Trophoblast cell (in vitro differentiated cells and primary cell): ENCODE measurements around the gene TMEM191C.
"Not testable (repeated sequence)": the region's sequence is repeated elsewhere in the genome, so short reads cannot be mapped to it uniquely, and the experiment has no call there.

Experiments
- DNase-seq, 2 donors: peaks; one replicate each; pipeline ENCODE4 v3.0.0-alpha.2; 2016
- H2AFZ ChIP-seq: 2 replicates; pipeline ENCODE4 v1.6.1; 2013; ENCODE audit warnings: low read length, moderate library complexity, mild to moderate bottlenecking; ENCODE audit not compliant: insufficient read depth, poor library complexity
- H2AK5ac ChIP-seq: 2 replicates; pipeline ENCODE4 v1.6.1; 2013; ENCODE audit warnings: mild to moderate bottlenecking, low read length
- H2BK120ac ChIP-seq: 2 replicates; pipeline ENCODE4 v1.6.1; 2013; ENCODE audit warnings: low read length, mild to moderate bottlenecking, moderate library complexity; ENCODE audit not compliant: insufficient read depth, poor library complexity
- H2BK12ac ChIP-seq: 2 replicates; pipeline ENCODE4 v1.6.1; 2013; ENCODE audit warnings: mild to moderate bottlenecking, low read length, moderate library complexity
- H2BK5ac ChIP-seq: 2 replicates; pipeline ENCODE4 v1.6.1; 2013; ENCODE audit warnings: low read length, low read depth, moderate library complexity, mild to moderate bottlenecking; ENCODE audit not compliant: poor library complexity
- H3K14ac ChIP-seq: 2 replicates; pipeline ENCODE4 v1.6.1; 2013; ENCODE audit warnings: mild to moderate bottlenecking, low read length
- H3K18ac ChIP-seq: 2 replicates; pipeline ENCODE4 v1.6.1; 2013; ENCODE audit warnings: mild to moderate bottlenecking, low read length
- H3K23ac ChIP-seq: 2 replicates; pipeline ENCODE4 v1.6.1; 2013; ENCODE audit warnings: low read length
- H3K27ac ChIP-seq: 2 replicates; pipeline ENCODE4 v1.5.1; 2013; ENCODE audit warnings: low read depth, mild to moderate bottlenecking, inconsistent platforms, low read length, moderate library complexity
- H3K27me3 ChIP-seq: 2 replicates; pipeline ENCODE4 v1.6.1; 2013; ENCODE audit warnings: inconsistent platforms, mild to moderate bottlenecking, low read length, moderate library complexity; ENCODE audit not compliant: insufficient read depth
- H3K36me3 ChIP-seq, 2 experiments: 1 replicate in 1 of 2; 2 replicates in 1 of 2; pipeline ENCODE4 v1.6.1; 2013; ENCODE audit warnings: low read length in 2 of 2, mild to moderate bottlenecking in 2 of 2, moderate library complexity in 1 of 2; ENCODE audit not compliant: insufficient read depth in 2 of 2, control insufficient read depth in 1 of 2
- H3K4ac ChIP-seq: 2 replicates; pipeline ENCODE4 v1.6.1; 2013; ENCODE audit warnings: low read depth, mild to moderate bottlenecking, low read length, moderate library complexity
- H3K4me1 ChIP-seq, 2 experiments: 1 replicate in 1 of 2; 2 replicates in 1 of 2; pipeline ENCODE4 v1.6.1; 2013; ENCODE audit warnings: low read length in 2 of 2, mild to moderate bottlenecking in 2 of 2, moderate library complexity in 1 of 2; ENCODE audit not compliant: insufficient read depth in 2 of 2, control insufficient read depth in 1 of 2
- H3K4me2 ChIP-seq: 2 replicates; pipeline ENCODE4 v1.6.1; 2013; ENCODE audit warnings: inconsistent platforms, mild to moderate bottlenecking, low read length, moderate library complexity
- H3K4me3 ChIP-seq: 2 replicates; pipeline ENCODE4 v1.5.1; 2013; ENCODE audit warnings: mild to moderate bottlenecking, low read depth, low read length, inconsistent platforms
- H3K79me1 ChIP-seq: one replicate; pipeline ENCODE4 v1.6.1; 2013; ENCODE audit warnings: low read length
- H3K79me2 ChIP-seq: 2 replicates; pipeline ENCODE4 v1.6.1; 2013; ENCODE audit warnings: low read length, mild to moderate bottlenecking; ENCODE audit not compliant: control insufficient read depth, insufficient read depth, poor library complexity
- H3K9ac ChIP-seq: 2 replicates; pipeline ENCODE4 v1.6.1; 2013; ENCODE audit warnings: mild to moderate bottlenecking, low read length
- H3K9me3 ChIP-seq: 2 replicates; pipeline ENCODE4 v1.6.1; 2013; ENCODE audit warnings: low read depth, mild to moderate bottlenecking, control low read depth, inconsistent platforms, low read length; ENCODE audit not compliant: insufficient read depth
- H4K12ac ChIP-seq: 2 replicates; pipeline ENCODE4 v1.6.1; 2013; ENCODE audit warnings: low read depth, mild to moderate bottlenecking, low read length, moderate library complexity
- H4K8ac ChIP-seq: 2 replicates; pipeline ENCODE4 v1.6.1; 2013; ENCODE audit warnings: low read depth, mild to moderate bottlenecking, low read length, moderate library complexity
- H4K91ac ChIP-seq: one replicate; pipeline ENCODE4 v1.6.1; 2013; ENCODE audit warnings: low read depth, mild to moderate bottlenecking, low read length, moderate library complexity
- WGBS: extraction: QIAGEN DNeasy Blood & Tissue Kit; methylation state at CpG from one replicate; pipeline ENCODE4 v1.1.7; 2013; ENCODE audit warnings: missing lambda C conversion rate; ENCODE audit not compliant: insufficient read length, insufficient coverage; ENCODE audit errors: extremely low coverage; 5-methylcytosine and 5-hydroxymethylcytosine counted together

Gene TMEM191C

DNA sequence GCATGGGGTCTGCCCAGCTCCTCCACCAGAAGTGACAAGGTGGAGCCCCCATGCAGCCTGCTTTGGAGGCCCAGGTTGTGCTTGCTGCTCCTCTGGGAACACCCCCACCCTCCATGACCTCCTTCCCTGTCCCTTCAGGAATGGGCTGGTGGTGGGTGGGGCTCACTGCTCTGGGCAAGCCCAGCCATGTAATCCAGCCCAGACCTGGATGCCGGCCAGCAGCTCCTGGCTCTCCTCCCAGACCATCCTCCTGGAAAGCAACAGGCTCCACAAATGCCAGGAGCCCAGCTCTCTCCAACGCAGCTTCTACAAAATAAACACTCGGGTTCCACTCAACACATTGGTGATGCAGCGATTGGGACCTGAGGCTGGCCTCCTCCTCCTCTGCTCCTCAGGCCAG is 30.8 kb downstream of the TMEM191C start:
- not testable (repeated sequence) for H3K79me2 ChIP-seq, H3K14ac ChIP-seq, H2BK120ac ChIP-seq, H3K9me3 ChIP-seq, H3K4me1 ChIP-seq, H3K27me3 ChIP-seq, H3K4me2 ChIP-seq, H2BK12ac ChIP-seq, H3K23ac ChIP-seq, H3K18ac ChIP-seq, H3K4me3 ChIP-seq, H2BK5ac ChIP-seq, H2AFZ ChIP-seq, H3K4ac ChIP-seq, H2AK5ac ChIP-seq, H4K8ac ChIP-seq, H4K91ac ChIP-seq, DNase-seq, H3K27ac ChIP-seq, H3K79me1 ChIP-seq, H3K36me3 ChIP-seq, H4K12ac ChIP-seq, H3K9ac ChIP-seq
- WGBS, result no CpG with 5 or more reads among the region's 4 CpGs

DNA sequence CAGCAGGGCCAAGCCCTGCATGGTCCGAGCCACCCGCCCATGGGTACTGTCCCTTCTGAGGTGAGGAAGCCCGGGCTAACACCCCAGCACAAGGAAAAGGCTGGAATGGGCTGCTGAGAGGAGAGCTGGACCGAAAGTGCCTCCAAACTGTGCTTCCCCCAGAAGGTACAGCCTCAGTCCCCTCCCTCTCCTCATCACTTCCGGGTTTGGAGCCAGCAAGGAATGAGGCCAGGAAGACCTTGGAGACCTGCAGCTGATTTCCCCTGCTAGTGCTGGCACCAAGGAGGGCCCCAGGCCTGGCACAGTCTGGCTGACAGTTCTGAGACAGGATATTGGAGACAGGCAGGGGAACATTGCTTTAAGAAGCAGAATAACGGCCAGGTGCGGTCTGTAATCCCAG is 31.3 kb downstream of the TMEM191C start:
- not testable (repeated sequence) for H3K79me2 ChIP-seq, H3K14ac ChIP-seq, H3K27ac ChIP-seq, H3K23ac ChIP-seq, H4K12ac ChIP-seq, H4K91ac ChIP-seq, H3K4me1 ChIP-seq, H3K79me1 ChIP-seq, H4K8ac ChIP-seq, DNase-seq, H3K36me3 ChIP-seq, H3K9ac ChIP-seq, H2AK5ac ChIP-seq, H2BK12ac ChIP-seq, H2BK5ac ChIP-seq, H2AFZ ChIP-seq, H3K4ac ChIP-seq, H2BK120ac ChIP-seq, H3K4me3 ChIP-seq, H3K18ac ChIP-seq, H3K4me2 ChIP-seq, H3K27me3 ChIP-seq, H3K9me3 ChIP-seq
- no CpG with 5 or more reads among the region's 7 CpGs for WGBS

DNA sequence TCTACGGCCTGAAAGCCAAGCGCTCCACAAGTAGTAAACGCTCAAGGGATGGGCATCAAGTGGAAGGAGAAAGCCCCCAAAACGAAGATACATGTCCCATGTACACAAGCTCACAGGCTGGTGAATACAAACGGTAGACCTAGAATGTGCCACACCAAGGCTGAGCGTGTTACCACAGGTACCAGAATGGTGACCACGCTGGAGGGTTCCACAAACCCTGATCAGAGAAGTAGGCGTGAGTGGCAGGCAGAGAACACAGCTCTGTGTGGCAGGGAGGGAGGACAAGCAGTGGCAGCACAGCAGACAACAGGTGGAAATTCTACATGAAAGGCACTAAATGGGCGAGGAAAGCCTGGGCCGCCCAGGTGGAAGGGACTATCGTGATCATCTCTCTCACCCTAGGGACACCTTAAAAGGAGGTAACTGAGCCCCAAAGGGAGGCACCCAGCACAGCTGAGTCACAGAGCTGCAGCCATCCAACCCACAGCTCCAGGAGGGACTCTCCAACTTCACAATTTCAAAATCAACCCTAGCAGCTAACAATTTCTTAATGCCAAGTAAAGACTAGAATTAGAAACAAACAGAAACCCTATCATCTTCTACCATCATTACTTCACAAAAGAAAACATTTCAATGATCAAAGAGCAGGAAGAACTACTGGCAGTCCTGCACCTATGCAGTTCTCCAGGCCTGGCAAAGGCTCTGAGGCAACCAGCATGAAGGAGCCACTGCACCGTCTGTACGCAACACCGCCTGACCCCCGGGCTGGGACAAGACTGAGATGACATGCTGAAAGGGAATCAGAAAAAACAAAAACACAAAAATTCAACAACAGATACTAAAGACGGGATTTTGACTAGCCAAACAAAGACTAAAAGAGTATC is 32.7 kb downstream of the TMEM191C start:
- not testable (repeated sequence) for H4K91ac ChIP-seq, H3K4me2 ChIP-seq, H2AFZ ChIP-seq, H3K4ac ChIP-seq, H3K18ac ChIP-seq, H3K4me1 ChIP-seq, H2BK120ac ChIP-seq, H3K36me3 ChIP-seq, DNase-seq, H3K23ac ChIP-seq, H2AK5ac ChIP-seq, H2BK5ac ChIP-seq, H3K79me2 ChIP-seq, H3K27me3 ChIP-seq, H2BK12ac ChIP-seq, H3K14ac ChIP-seq, H3K4me3 ChIP-seq, H4K12ac ChIP-seq, H3K79me1 ChIP-seq, H3K27ac ChIP-seq, H3K9ac ChIP-seq, H3K9me3 ChIP-seq, H4K8ac ChIP-seq
- no CpG with 5 or more reads among the region's 16 CpGs for WGBS

DNA sequence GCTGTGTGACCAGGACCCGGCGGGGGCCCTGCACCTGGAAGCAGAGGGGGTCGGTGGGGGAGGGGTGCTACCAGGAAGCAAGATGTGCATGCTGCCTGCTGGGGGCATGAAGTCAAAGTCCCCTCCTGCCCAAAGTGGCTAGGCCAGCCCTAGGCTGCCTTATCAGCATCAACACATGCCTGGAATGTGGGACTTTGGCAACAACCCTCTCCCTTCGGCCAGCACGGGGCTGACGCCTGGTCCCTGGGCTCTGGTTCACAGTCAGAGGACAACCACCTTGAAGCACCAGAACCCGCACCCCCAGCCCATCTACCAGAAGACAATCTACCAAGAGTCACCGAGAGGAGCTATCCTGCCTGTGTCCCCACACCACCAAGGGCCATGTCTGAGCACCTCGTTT is 43.2 kb downstream of the TMEM191C start:
- H2AK5ac ChIP-seq, H3K14ac ChIP-seq, H3K9me3 ChIP-seq, H2BK120ac ChIP-seq, H3K4me3 ChIP-seq, H3K27me3 ChIP-seq, H2BK5ac ChIP-seq, H3K23ac ChIP-seq, H2AFZ ChIP-seq, H4K12ac ChIP-seq, H3K79me1 ChIP-seq, H3K79me2 ChIP-seq, H2BK12ac ChIP-seq, H3K4ac ChIP-seq, H3K4me2 ChIP-seq, H4K8ac ChIP-seq, DNase-seq, H3K18ac ChIP-seq, H3K9ac ChIP-seq, H3K4me1 ChIP-seq, H3K36me3 ChIP-seq, H3K27ac ChIP-seq, H4K91ac ChIP-seq: not testable (repeated sequence)
- WGBS, result no CpG with 5 or more reads among the region's 9 CpGs
